IMR-90 (cell line): ENCODE results near the gene STEAP1. TPM values are rescaled to one million over a fixed set of nuclear protein-coding genes. Genes with fewer than 3 reads are reported as not detected.

Source experiments
- ATAC-seq: fragments of 200-7000 bp; cut with Tn5 transposase; 2 replicates; pipeline ENCODE4 v1.9.1; 2020; ENCODE audit warnings: low read depth, mild to moderate bottlenecking, moderate library complexity
- BruUV-seq: library from RNA; stranded (reverse); fragments of 400-500 nt; replicated peaks from 2 replicates; lab custom pipeline; 2021; lab: Mats Ljungman, UMichigan
- CTCF ChIA-PET: fragments of 300-600 bp; formaldehyde crosslinking; extraction: SDS; loops from one replicate; lab custom pipeline; 2021; ENCODE audit warnings: antibody characterized with exemption; lab: Yijun Ruan, JAX
- POLR2A ChIA-PET: fragments of 300-600 bp; sonication (Branson Sonifier 250); formaldehyde crosslinking; loops from one replicate; lab custom pipeline; 2022; ENCODE audit warnings: antibody characterized with exemption; ENCODE audit not compliant: unreplicated experiment; lab: Charles Lee
- DNase-seq: peaks from one replicate; pipeline ENCODE4 v3.0.0; 2013
- H2AFZ ChIP-seq: replicated peaks from 2 replicates; pipeline ENCODE3; 2013; ENCODE audit warnings: low read length, mild to moderate bottlenecking; ENCODE audit not compliant: poor library complexity
- H2AK5ac ChIP-seq: 2 replicates; pipeline ENCODE4 v1.6.1; 2013; ENCODE audit warnings: low read depth, low read length, inconsistent platforms
- H2AK9ac ChIP-seq: replicated peaks from 2 replicates; pipeline ENCODE3; 2013; ENCODE audit warnings: mild to moderate bottlenecking, low read depth, low read length, moderate library complexity; ENCODE audit not compliant: poor library complexity
- H2BK120ac ChIP-seq: 2 replicates; pipeline ENCODE4 v1.6.1; 2013; ENCODE audit warnings: low read depth, low read length, inconsistent platforms
- H2BK15ac ChIP-seq: 3 replicates; pipeline ENCODE4 v1.6.1; 2013; ENCODE audit warnings: low read depth, low read length, inconsistent platforms
- H2BK20ac ChIP-seq: 2 replicates; pipeline ENCODE4 v1.6.1; 2013; ENCODE audit warnings: low read depth, mild to moderate bottlenecking, inconsistent platforms, low read length, moderate library complexity
- H2BK5ac ChIP-seq: 2 replicates; pipeline ENCODE4 v1.6.1; 2013; ENCODE audit warnings: mild to moderate bottlenecking, low read depth, low read length, inconsistent platforms; ENCODE audit not compliant: poor library complexity, severe bottlenecking
- H3K14ac ChIP-seq: replicated peaks from 2 replicates; pipeline ENCODE4 v1.6.1; 2013; ENCODE audit warnings: low read depth, low read length, inconsistent platforms
- H3K18ac ChIP-seq: 2 replicates; pipeline ENCODE4 v1.6.1; 2013; ENCODE audit warnings: low read depth, low read length, control low read depth
- H3K23ac ChIP-seq: 2 replicates; pipeline ENCODE4 v1.6.1; 2013; ENCODE audit warnings: low read depth, low read length, inconsistent platforms
- H3K27ac ChIP-seq: 2 replicates; pipeline ENCODE4 v1.5.1; 2013; ENCODE audit warnings: mild to moderate bottlenecking, control low read depth, low read length; ENCODE audit not compliant: insufficient read depth
- H3K27me3 ChIP-seq: 2 replicates; pipeline ENCODE4 v1.6.1; 2013; ENCODE audit warnings: low read length; ENCODE audit not compliant: control insufficient read depth, insufficient read depth
- H3K36me3 ChIP-seq: 2 replicates; pipeline ENCODE4 v1.6.1; 2013; ENCODE audit warnings: low read length, mixed read lengths; ENCODE audit not compliant: control insufficient read depth, insufficient read depth
- H3K4ac ChIP-seq: 2 replicates; pipeline ENCODE4 v1.6.1; 2013; ENCODE audit warnings: low read depth, low read length, inconsistent platforms
- H3K4me1 ChIP-seq: 2 replicates; pipeline ENCODE4 v1.6.1; 2013; ENCODE audit warnings: low read length, mixed read lengths; ENCODE audit not compliant: control insufficient read depth, insufficient read depth
- H3K4me2 ChIP-seq: 2 replicates; pipeline ENCODE4 v1.6.1; 2013; ENCODE audit warnings: low read depth, mild to moderate bottlenecking, control low read depth, low read length, moderate library complexity
- H3K4me3 ChIP-seq: 2 replicates; pipeline ENCODE4 v1.5.1; 2013; ENCODE audit warnings: low read depth, mild to moderate bottlenecking, control low read depth, low read length, moderate library complexity; ENCODE audit not compliant: insufficient read depth
- H3K56ac ChIP-seq: 2 replicates; pipeline ENCODE4 v1.6.1; 2013; ENCODE audit warnings: low read length, inconsistent platforms; ENCODE audit not compliant: insufficient read depth; ENCODE audit errors: extremely low read depth
- H3K79me1 ChIP-seq, 2 experiments: 2 replicates each; pipeline ENCODE4 v1.6.1; 2013; ENCODE audit warnings: low read length in 2 of 2, inconsistent platforms in 1 of 2, low read depth in 1 of 2
- H3K9ac ChIP-seq: 2 replicates; pipeline ENCODE4 v1.6.1; 2013; ENCODE audit warnings: low read depth, low read length, control low read depth
- H3K9me1 ChIP-seq: 2 replicates; pipeline ENCODE4 v1.6.1; 2013; ENCODE audit warnings: low read length, inconsistent platforms; ENCODE audit not compliant: insufficient read depth
- H3K9me3 ChIP-seq: 2 replicates; pipeline ENCODE4 v1.6.1; 2013; ENCODE audit warnings: low read length; ENCODE audit not compliant: control insufficient read depth, insufficient read depth
- H4K20me1 ChIP-seq: 2 replicates; pipeline ENCODE4 v1.6.1; 2013; ENCODE audit warnings: low read length, inconsistent platforms; ENCODE audit not compliant: insufficient read depth
- H4K5ac ChIP-seq: 2 replicates; pipeline ENCODE4 v1.6.1; 2013; ENCODE audit warnings: mild to moderate bottlenecking, low read depth, low read length, control low read depth
- H4K8ac ChIP-seq, 2 experiments: 2 replicates each; pipeline ENCODE4 v1.6.1; 2013; ENCODE audit warnings: low read depth in 2 of 2, low read length in 2 of 2, control low read depth in 1 of 2, inconsistent platforms in 1 of 2
- H4K91ac ChIP-seq: 2 replicates; pipeline ENCODE4 v1.6.1; 2013; ENCODE audit warnings: low read depth, low read length, inconsistent platforms; ENCODE audit not compliant: insufficient read depth
- BHLHE40 ChIP-seq: fragments of 150-350 bp; IDR thresholded peaks from 2 replicates; pipeline ENCODE4 v1.6.1; 2016; ENCODE audit warnings: mild to moderate bottlenecking, low read depth, low read length
- CEBPB ChIP-seq: IDR thresholded peaks from 2 replicates; pipeline ENCODE4 v1.6.1; 2012; ENCODE audit warnings: low read depth, low read length, improper control_type of control experiment
- CHD1 ChIP-seq: IDR thresholded peaks from 2 replicates; pipeline ENCODE4 v1.6.1; 2012; ENCODE audit warnings: low read depth, low read length, improper control_type of control experiment
- CTCF ChIP-seq: conservative IDR thresholded peaks from 2 replicates; pipeline ENCODE4 v1.5.1; 2012; ENCODE audit warnings: mild to moderate bottlenecking, low read depth, low read length, improper control_type of control experiment
- FOS ChIP-seq: fragments of 150-350 bp; IDR thresholded peaks from 2 replicates; pipeline ENCODE4 v1.6.1; 2016; ENCODE audit warnings: low read depth, low read length
- MAFK ChIP-seq: IDR thresholded peaks from 2 replicates; pipeline ENCODE4 v1.6.1; 2012; ENCODE audit warnings: low read depth, low read length, improper control_type of control experiment
- MAZ ChIP-seq: IDR thresholded peaks from 2 replicates; pipeline ENCODE4 v1.6.1; 2012; ENCODE audit warnings: low read depth, mild to moderate bottlenecking, low read length, improper control_type of control experiment, moderate library complexity, borderline replicate concordance
- MXI1 ChIP-seq: IDR thresholded peaks from 2 replicates; pipeline ENCODE4 v1.6.1; 2012; ENCODE audit warnings: low read depth, mild to moderate bottlenecking, low read length, moderate library complexity, borderline replicate concordance
- NFE2L2 ChIP-seq: fragments of 150-350 bp; IDR thresholded peaks from 2 replicates; pipeline ENCODE4 v1.6.1; 2016; ENCODE audit warnings: low read depth, mild to moderate bottlenecking, low read length
- POLR2A ChIP-seq: IDR thresholded peaks from 2 replicates; pipeline ENCODE4 v1.6.1; 2012; ENCODE audit warnings: mild to moderate bottlenecking, low read depth, low read length
- RAD21 ChIP-seq: IDR thresholded peaks from 2 replicates; pipeline ENCODE4 v1.6.1; 2012; ENCODE audit warnings: low read length, improper control_type of control experiment
- RCOR1 ChIP-seq: IDR thresholded peaks from 2 replicates; pipeline ENCODE4 v1.6.1; 2012; ENCODE audit warnings: mild to moderate bottlenecking, low read length, improper control_type of control experiment; ENCODE audit not compliant: insufficient replicate concordance
- RFX5 ChIP-seq: IDR thresholded peaks from 2 replicates; pipeline ENCODE4 v1.8.0; 2012; ENCODE audit warnings: low read depth, mild to moderate bottlenecking, low read length, moderate library complexity
- SMC3 ChIP-seq: fragments of 150-350 bp; IDR thresholded peaks from 2 replicates; pipeline ENCODE4 v1.6.1; 2016; ENCODE audit warnings: low read depth, mild to moderate bottlenecking, antibody characterized with exemption, low read length, moderate library complexity
- WGBS, 2 experiments: methylation state at CpG; one replicate each; pipeline versions ENCODE4 v1.1.5 to v1.1.7; 2013; ENCODE audit warnings: missing lambda C conversion rate in 2 of 2; ENCODE audit not compliant: insufficient read length in 1 of 2; ENCODE audit errors: extremely low coverage in 2 of 2; 5-methylcytosine and 5-hydroxymethylcytosine counted together
- dilution Hi-C: fragments of 300-500 bp; cut with HindIII; formaldehyde crosslinking; loops from one replicate; pipeline ENCODE4 v1.14.3; 2018; ENCODE audit warnings: low sequenced_read_pairs; ENCODE audit not compliant: unreplicated experiment
- in situ Hi-C: fragments of 300-500 bp; cut with MboI; formaldehyde crosslinking; loops from 3 replicates; pipeline ENCODE4 v1.14.3; 2019; ENCODE audit warnings: low sequenced_read_pairs, inconsistent platforms, mixed read lengths
- intact Hi-C: fragments of 100-400 bp; cut with micrococcal nuclease; formaldehyde crosslinking; loops from 2 replicates; pipeline ENCODE4 v1.10.0; 2022
- polyA plus RNA-seq, 3 experiments: library from polyadenylated mRNA; depleted of rRNA; stranded (reverse); fragments of >200 nt; gene quantifications; 2 replicates each; pipeline ENCODE4 v1.2.3, GENCODE V29; 2012; ENCODE audit warnings: low replicate concordance in 1 of 3
- total RNA-seq: library from RNA; depleted of rRNA; stranded (reverse); fragments of >200 nt; gene quantifications from 2 replicates; pipeline ENCODE4 v1.2.3, GENCODE V29; 2012
- TF ChIP-seq, protein P1 (sequence below): fragments of 150-350 bp; IDR thresholded peaks from 2 replicates; pipeline ENCODE4 v1.6.1; 2016; ENCODE audit warnings: low read depth, mild to moderate bottlenecking, low read length, moderate library complexity, borderline replicate concordance
- TF ChIP-seq, protein P2 (sequence below): fragments of 150-350 bp; IDR thresholded peaks from 2 replicates; pipeline ENCODE4 v1.6.1; 2017; ENCODE audit warnings: mild to moderate bottlenecking, antibody characterized with exemption, low read length, low read depth

STEAP1 gene
- total and polyA plus RNA-seq, 2 of the 4 experiments (the other 2 are of a cell fraction) = 3.9 to 5.2 TPM

GRCh38 chr7:90172624-90173023, 18.4 kb downstream of the STEAP1 start:
- no peaks in the 10 kb centered on the region for H4K20me1 ChIP-seq
- CTCF ChIA-PET = interaction anchor here (1.5 kb wide), 1 partner anchor 255 kb away, joined by 3 read pairs; no protein-coding TSS in a partner anchor
- dilution Hi-C loops = no loop called here

More at GRCh38 chr7:90172624-90173023, 18.4 kb downstream of the STEAP1 start:
- H2AFZ ChIP-seq = no peak overlapping the region
- TF ChIP-seq SMC3 (no peak), MAFK (no peak), RFX5 (no peak), CTCF (no peak), MXI1 (no peak), BHLHE40 (no peak), CEBPB (no peak), RCOR1 (no peak), NFE2L2 (no peak), RAD21 (no peak), FOS (no peak), CHD1 (no peak), POLR2A (no peak), MAZ (no peak)
- TF ChIP-seq, protein P1, sequence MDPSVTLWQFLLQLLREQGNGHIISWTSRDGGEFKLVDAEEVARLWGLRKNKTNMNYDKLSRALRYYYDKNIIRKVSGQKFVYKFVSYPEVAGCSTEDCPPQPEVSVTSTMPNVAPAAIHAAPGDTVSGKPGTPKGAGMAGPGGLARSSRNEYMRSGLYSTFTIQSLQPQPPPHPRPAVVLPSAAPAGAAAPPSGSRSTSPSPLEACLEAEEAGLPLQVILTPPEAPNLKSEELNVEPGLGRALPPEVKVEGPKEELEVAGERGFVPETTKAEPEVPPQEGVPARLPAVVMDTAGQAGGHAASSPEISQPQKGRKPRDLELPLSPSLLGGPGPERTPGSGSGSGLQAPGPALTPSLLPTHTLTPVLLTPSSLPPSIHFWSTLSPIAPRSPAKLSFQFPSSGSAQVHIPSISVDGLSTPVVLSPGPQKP = no peak
- TF ChIP-seq, protein P2, sequence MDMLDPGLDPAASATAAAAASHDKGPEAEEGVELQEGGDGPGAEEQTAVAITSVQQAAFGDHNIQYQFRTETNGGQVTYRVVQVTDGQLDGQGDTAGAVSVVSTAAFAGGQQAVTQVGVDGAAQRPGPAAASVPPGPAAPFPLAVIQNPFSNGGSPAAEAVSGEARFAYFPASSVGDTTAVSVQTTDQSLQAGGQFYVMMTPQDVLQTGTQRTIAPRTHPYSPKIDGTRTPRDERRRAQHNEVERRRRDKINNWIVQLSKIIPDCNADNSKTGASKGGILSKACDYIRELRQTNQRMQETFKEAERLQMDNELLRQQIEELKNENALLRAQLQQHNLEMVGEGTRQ = no peak
- H2BK15ac ChIP-seq = no peak overlapping the region
- no peak overlapping the region for H3K18ac ChIP-seq
- H4K8ac ChIP-seq = no peak overlapping the region
- no peak overlapping the region for H4K5ac ChIP-seq
- no peak overlapping the region for H3K4me3 ChIP-seq
- no peak overlapping the region for H2AK9ac ChIP-seq
- H2BK5ac ChIP-seq = no peak overlapping the region
- no peak overlapping the region for H3K4me2 ChIP-seq
- H3K9me3 ChIP-seq = no peaks in the 10 kb centered on the region; the same call in 1 of the 2 replicates
- no peak overlapping the region for H2BK20ac ChIP-seq
- no peak overlapping the region for H2AK5ac ChIP-seq
- no peak overlapping the region for H3K23ac ChIP-seq
- POLR2A ChIA-PET = no interaction called here
- no TSS peak for BruUV-seq
- in situ Hi-C loops = no loop called here
- peaks cover 2% of the 10 kb centered on the region; the same call in 1 of the 2 replicates for H3K4me1 ChIP-seq
- no peak overlapping the region for H3K27ac ChIP-seq
- H3K79me1 ChIP-seq = no peaks in the 10 kb centered on the region
- H3K56ac ChIP-seq = no peak overlapping the region
- no peak overlapping the region for H2BK120ac ChIP-seq
- WGBS, 2 experiments = 82% methylated on average over 5 of the region's 6 CpGs; no CpG with 5 or more reads in 1 of the 2 experiments
- no peak overlapping the region for H3K4ac ChIP-seq
- DNase-seq = no peak
- H3K27me3 ChIP-seq = no peaks in the 10 kb centered on the region
- H3K9ac ChIP-seq = no peak overlapping the region
- no peaks in the 10 kb centered on the region for H3K36me3 ChIP-seq
- no peak for ATAC-seq
- H3K14ac ChIP-seq = no peak overlapping the region
- H4K91ac ChIP-seq = no peak overlapping the region
- H3K9me1 ChIP-seq = no peaks in the 10 kb centered on the region
- intact Hi-C loops = no loop called here
